ENCODE results near the gene TBC1D9B. TPM values are rescaled to one million over a fixed set of nuclear protein-coding genes. Genes with fewer than 3 reads are reported as not detected.

The TBC1D9B gene
- total and polyA plus RNA-seq, 9 of the 15 experiments (the other 6 are each of a cell fraction or from before 2014, with no cell fraction given): 2.9 to 59.1 (median 33.5) TPM

DNA sequence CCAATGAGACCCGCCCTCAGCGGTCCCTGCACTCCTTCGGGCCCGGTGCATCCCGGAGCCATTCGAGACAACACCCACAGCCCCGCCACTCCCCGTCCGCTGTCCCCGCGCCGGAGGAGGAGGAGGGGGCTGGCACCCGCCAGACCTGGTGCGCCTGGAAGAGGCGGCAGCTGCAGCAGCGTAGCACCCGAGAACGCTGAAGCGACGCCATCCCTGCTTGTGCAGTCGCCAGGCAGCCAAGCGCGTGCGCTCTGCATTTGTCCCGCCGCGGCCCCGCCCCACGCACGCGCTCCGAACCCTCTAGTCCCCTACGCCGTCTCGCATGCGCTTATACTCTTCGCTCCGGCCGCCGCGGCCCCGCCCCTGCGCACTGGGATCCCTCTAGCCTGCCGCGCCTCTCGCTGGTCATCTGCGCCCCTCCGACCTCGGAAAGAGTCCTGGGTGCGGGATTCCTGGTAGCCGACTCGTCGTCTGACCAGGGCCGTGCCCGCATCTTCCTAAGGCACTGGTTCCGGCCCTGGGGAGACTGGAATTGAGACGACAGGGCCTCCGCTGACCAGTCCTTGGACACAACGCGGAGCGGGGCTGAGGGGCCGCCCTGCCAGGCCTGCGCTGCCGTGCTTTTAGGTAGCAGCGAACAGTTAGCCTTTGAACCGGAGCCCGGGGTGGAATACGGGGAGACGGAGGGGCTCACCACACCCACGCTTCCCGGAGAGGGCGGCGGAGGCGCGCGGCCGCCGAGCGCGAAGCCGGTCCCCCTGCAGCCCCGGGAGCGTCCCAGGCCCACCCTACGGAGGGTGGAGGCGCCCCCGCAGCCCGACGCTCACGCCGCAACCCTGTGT is 48.9 kb downstream of the TBC1D9B start, which contains the start of gene MRNIP (continued):
- TF ChIP-seq REST (IDR thresholded peaks at IDR 0.05; ENCODE audit: borderline replicate concordance): no peak; the same call in 1 of the 2 replicates
- TF ChIP-seq REST (CRISPR knock-in tag; IDR thresholded peaks at IDR 0.05; ENCODE audit: low read depth): 0 out of 2 replicates have a peak, but pooled peaks have one; percentile 39
- TF ChIP-seq E2F5 (CRISPR knock-in tag; IDR thresholded peaks at IDR 0.05): 0 out of 2 replicates have a peak, but pooled peaks have one; percentile 26
- peak; percentile 83 for TF ChIP-seq SAP30 (IDR thresholded peaks at IDR 0.05; ENCODE audit: borderline replicate concordance, insufficient read depth, low read depth, low read length, poor library complexity, severe bottlenecking)
- 0 out of 2 replicates have a peak, but pooled peaks have one; percentile 7 for TF ChIP-seq CREB1 (IDR thresholded peaks at IDR 0.05)
- peak; percentile 57; the same call in 1 of the 2 replicates for TF ChIP-seq CREB1 (CRISPR knock-in tag; IDR thresholded peaks at IDR 0.05)
- TF ChIP-seq BHLHE40 (IDR thresholded peaks at IDR 0.05; ENCODE audit: low read length): peak; percentile 83
- no peak for TF ChIP-seq ZNF347 (CRISPR knock-in tag; IDR thresholded peaks at IDR 0.05; ENCODE audit: low read depth)
- TF ChIP-seq NRF1 (conservative IDR thresholded peaks at IDR 0.05 in 1 of 2, IDR thresholded peaks at IDR 0.05 in 1 of 2): peak; percentile 98 to 99
- TF ChIP-seq C11orf30 (IDR thresholded peaks at IDR 0.05; ENCODE audit: low read depth): 0 out of 2 replicates have a peak, but pooled peaks have one; percentile 49
- peak in 1 of 2 experiments; percentile 80; a peak in 1 of 4 replicates for TF ChIP-seq KDM4B (IDR thresholded peaks at IDR 0.05; ENCODE audit: borderline replicate concordance in 2 of 2, low read depth in 1 of 2)
- peak; percentile 82 for TF ChIP-seq GABPA (tag; conservative IDR thresholded peaks at IDR 0.05; ENCODE audit: low read depth)
- TF ChIP-seq RBFOX2 (IDR thresholded peaks at IDR 0.05; ENCODE audit: low read depth, low read length): peak; percentile 88
- 0 out of 2 replicates have a peak, but pooled peaks have one; percentile 6 for TF ChIP-seq SMAD4 (CRISPR knock-in tag; conservative IDR thresholded peaks at IDR 0.05)
- peak; percentile 93 for TF ChIP-seq GMEB1 (CRISPR knock-in tag; IDR thresholded peaks at IDR 0.05)
- TF ChIP-seq CHD2 (IDR thresholded peaks at IDR 0.05; ENCODE audit: low read depth, low read length): 0 out of 2 replicates have a peak, but pooled peaks have one; percentile 21

Measured in K562 (cell line).